ENCODE data around the gene MAMDC4. TPM values are rescaled to one million over a fixed set of nuclear protein-coding genes. Genes with fewer than 3 reads are reported as not detected.

The MAMDC4 gene
- total RNA-seq, 1 donor from 2014 or later = 20.6 TPM

DNA sequence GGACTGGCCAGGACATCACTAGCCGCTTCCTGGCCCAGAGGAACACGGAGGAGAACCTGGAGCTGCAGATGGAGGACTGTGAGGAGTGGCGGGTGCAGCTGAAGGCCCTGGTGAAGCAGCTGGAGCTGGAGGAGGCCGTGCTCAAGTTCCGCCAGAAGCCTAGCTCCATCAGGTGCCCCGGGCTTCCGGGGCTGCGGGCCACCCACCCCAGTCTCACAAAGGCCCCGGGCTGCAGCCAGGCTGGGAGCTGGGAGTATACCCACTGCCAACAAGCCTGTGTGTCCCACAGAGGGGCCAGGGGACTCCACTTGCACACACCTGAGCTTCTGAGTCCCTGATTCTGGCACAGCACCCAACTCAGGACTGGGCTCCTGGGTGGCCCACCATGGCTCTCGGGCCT is 46.1 kb upstream of the MAMDC4 start:
- Mint-ChIP-seq H3K4me3 (peak overlapping the region; percentile 90), H3K9me3 (no peaks in the 10 kb centered on the region), H3K27ac (ENCODE audit: unreplicated experiment) (no peak overlapping the region), H3K36me3 (ENCODE audit: low read depth) (peaks cover 15% of the 10 kb centered on the region), H3K4me1 (peaks cover 20% of the 10 kb centered on the region), H3K27me3 (ENCODE audit: low read depth) (peaks cover 21% of the 10 kb centered on the region)
- DNase-seq (ENCODE audit: low read depth, low spot score) = no peak
- TF ChIP-seq, protein P1, sequence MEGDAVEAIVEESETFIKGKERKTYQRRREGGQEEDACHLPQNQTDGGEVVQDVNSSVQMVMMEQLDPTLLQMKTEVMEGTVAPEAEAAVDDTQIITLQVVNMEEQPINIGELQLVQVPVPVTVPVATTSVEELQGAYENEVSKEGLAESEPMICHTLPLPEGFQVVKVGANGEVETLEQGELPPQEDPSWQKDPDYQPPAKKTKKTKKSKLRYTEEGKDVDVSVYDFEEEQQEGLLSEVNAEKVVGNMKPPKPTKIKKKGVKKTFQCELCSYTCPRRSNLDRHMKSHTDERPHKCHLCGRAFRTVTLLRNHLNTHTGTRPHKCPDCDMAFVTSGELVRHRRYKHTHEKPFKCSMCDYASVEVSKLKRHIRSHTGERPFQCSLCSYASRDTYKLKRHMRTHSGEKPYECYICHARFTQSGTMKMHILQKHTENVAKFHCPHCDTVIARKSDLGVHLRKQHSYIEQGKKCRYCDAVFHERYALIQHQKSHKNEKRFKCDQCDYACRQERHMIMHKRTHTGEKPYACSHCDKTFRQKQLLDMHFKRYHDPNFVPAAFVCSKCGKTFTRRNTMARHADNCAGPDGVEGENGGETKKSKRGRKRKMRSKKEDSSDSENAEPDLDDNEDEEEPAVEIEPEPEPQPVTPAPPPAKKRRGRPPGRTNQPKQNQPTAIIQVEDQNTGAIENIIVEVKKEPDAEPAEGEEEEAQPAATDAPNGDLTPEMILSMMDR (conservative IDR thresholded peaks at IDR 0.05) = no peak

GRCh38 chr9:136806631-136807201 is 45.4 kb upstream of the MAMDC4 start:
- no peaks in the 10 kb centered on the region for H3K9me3 Mint-ChIP-seq
- TF ChIP-seq, protein P1 (conservative IDR thresholded peaks at IDR 0.05) = no peak
- H3K27ac Mint-ChIP-seq (ENCODE audit: unreplicated experiment) = no peak overlapping the region
- H3K4me1 Mint-ChIP-seq = peaks cover 21% of the 10 kb centered on the region
- no peak for DNase-seq (ENCODE audit: low read depth, low spot score)
- H3K4me3 Mint-ChIP-seq = peak overlapping the region; percentile 90
- H3K36me3 Mint-ChIP-seq (ENCODE audit: low read depth) = peaks cover 15% of the 10 kb centered on the region
- peaks cover 14% of the 10 kb centered on the region for H3K27me3 Mint-ChIP-seq (ENCODE audit: low read depth)

GRCh38 chr9:136807281-136808074 is 44.7 kb upstream of the MAMDC4 start, which contains the start of gene RABL6:
Gene RABL6 (plus strand): TSS chr9:136807948. CDS start chr9:136808197, 249 bp downstream.
- H3K4me3 Mint-ChIP-seq = peak within 1 kb of the TSS; percentile 90
- peak; percentile 66 for DNase-seq (ENCODE audit: low read depth, low spot score)
- H3K9me3 Mint-ChIP-seq = no peaks in the 10 kb centered on the region
- peaks cover 21% of the 10 kb centered on the region for H3K4me1 Mint-ChIP-seq
- H3K36me3 Mint-ChIP-seq (ENCODE audit: low read depth) = peaks cover 15% of the 10 kb centered on the region
- H3K27ac Mint-ChIP-seq (ENCODE audit: unreplicated experiment) = peak within 1 kb of the TSS; percentile 1
- TF ChIP-seq, protein P1 (conservative IDR thresholded peaks at IDR 0.05) = no peak
- H3K27me3 Mint-ChIP-seq (ENCODE audit: low read depth) = peaks cover 7% of the 10 kb centered on the region

DNA sequence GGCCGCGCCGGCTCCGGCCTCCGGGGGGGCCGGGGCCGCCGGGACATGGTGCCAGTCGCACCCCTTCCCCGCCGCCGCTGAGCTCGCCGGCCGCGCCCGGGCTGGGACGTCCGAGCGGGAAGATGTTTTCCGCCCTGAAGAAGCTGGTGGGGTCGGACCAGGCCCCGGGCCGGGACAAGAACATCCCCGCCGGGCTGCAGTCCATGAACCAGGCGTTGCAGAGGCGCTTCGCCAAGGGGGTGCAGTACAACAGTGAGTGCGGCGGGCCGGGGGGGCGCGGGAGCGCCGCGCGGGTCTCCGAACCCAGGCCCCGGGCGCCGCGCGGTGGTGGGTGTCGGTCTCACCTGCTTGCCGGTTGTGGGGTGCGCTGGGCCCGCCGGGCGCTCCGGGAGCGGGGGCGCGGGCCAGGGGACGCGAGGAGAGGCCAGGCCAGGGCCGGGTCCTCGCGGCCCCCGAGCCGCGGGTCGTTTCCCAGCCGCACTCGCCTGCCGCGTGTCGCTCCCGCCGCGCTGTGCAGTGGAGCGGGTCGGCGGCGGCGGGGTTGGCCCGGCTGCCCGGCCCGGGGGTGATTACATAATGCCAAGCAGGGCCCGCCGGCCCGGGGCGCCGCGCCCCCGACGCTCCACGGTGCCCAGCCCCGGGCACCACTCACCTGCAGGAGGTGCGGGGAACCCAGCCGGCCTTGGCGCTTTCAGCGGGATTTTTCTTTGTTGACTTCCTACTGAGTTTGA is 43.9 kb upstream of the MAMDC4 start:
- Mint-ChIP-seq H3K4me1 (peaks cover 21% of the 10 kb centered on the region), H3K27me3 (ENCODE audit: low read depth) (peaks cover 6% of the 10 kb centered on the region), H3K36me3 (ENCODE audit: low read depth) (peaks cover 22% of the 10 kb centered on the region), H3K27ac (ENCODE audit: unreplicated experiment) (peak overlapping the region; percentile 1), H3K9me3 (no peaks in the 10 kb centered on the region), H3K4me3 (peak overlapping the region; percentile 86)
- DNase-seq (ENCODE audit: low read depth, low spot score) = no peak
- TF ChIP-seq, protein P1 (conservative IDR thresholded peaks at IDR 0.05) = no peak

- Mint-ChIP-seq H3K27me3 (ENCODE audit: low read depth) (peaks cover 6% of the 10 kb centered on the region), H3K27ac (ENCODE audit: unreplicated experiment) (peak overlapping the region; percentile 1), H3K36me3 (ENCODE audit: low read depth) (peaks cover 23% of the 10 kb centered on the region), H3K9me3 (no peaks in the 10 kb centered on the region), H3K4me1 (peaks cover 22% of the 10 kb centered on the region), H3K4me3 (peak overlapping the region; percentile 86)
- TF ChIP-seq, protein P1 (conservative IDR thresholded peaks at IDR 0.05) = no peak
- no peak for DNase-seq (ENCODE audit: low read depth, low spot score)
Measured at GRCh38 chr9:136808806-136809158, 43.4 kb upstream of the MAMDC4 start.

Data from neural crest cell (in vitro differentiated cells).